ENCODE results near the gene KIF3C. TPM values are rescaled to one million over a fixed set of nuclear protein-coding genes. Genes with fewer than 3 reads are reported as not detected.

Gene KIF3C
- total and polyA plus RNA-seq, 9 of the 15 experiments (the other 6 are each of a cell fraction or from before 2014, with no cell fraction given) = 0.69 to 6.7 (median 3.3) TPM

DNA sequence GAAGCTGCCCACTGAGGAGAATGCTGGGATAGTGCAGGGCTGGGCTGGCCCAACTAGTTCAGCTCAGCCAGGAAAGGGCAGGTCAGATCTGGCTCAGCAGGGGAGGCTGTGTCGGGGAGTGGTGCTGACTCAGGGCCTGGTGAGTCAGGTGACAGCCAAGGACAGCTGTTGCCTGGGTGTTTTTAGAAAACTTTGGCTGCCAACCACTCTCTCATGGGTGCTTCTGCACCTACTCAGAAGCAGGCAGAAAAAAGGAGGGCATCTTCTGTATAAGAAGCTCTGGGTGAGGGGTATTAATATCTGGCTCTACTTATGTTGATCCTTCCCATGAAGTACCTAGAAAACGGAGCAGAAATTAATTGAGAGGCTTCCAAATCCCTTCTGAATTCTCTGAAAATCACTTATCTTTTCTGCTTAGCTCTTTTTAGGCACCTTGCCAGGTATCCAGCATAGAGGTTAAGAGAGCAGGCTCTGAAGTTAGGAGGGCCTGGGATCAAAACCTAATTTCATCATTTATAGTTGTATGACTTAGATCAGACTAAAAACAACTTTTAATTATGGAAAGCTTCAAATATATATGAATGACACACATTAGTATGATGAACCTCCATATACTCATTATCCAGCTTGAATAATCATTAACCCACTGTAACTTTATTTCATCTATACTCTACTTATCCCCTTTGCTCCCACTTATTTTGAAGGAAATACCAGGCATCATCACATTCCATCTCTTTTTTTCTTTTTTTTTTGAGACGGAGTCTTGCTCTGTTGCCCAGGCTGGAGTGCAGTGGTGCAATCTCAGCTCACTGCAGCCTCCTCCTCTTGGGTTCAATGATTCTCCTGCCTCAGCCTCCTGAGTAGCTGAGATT lies 36.1 kb upstream of the KIF3C start:
- H3K9ac ChIP-seq (ENCODE audit: insufficient read depth in 1 of 2, low read depth in 2 of 2, low read length in 2 of 2) = peak overlapping the region in 1 of 2 experiments; percentile 46; a peak in 1 of 4 replicates
- peak; percentile 78 to 86 (median 82) for DNase-seq (ENCODE audit: extremely low read depth in 1 of 4, low spot score in 3 of 4)
- FAIRE-seq = peak; percentile 92
- POLR2A ChIA-PET = interaction anchor here (0.7 to 2.8 kb wide), 5 partner anchors 8 to 52 kb away, joined by 3 to 19 read pairs (median 3); partner anchors contain the start of gene RAB10
- ATAC-seq = peak; percentile 100
- no peaks in the 10 kb centered on the region for H3K9me3 ChIP-seq (replicated peaks; ENCODE audit: control insufficient read depth, insufficient read depth, low read depth, low read length)
- no TSS peak for BruUV-seq (replicated peaks)
- no peaks in the 10 kb centered on the region for H3K36me3 ChIP-seq (ENCODE audit: control insufficient read depth, insufficient read depth, low read length)
- H4K20me1 ChIP-seq (replicated peaks; ENCODE audit: control insufficient read depth, insufficient read depth, low read length) = no peaks in the 10 kb centered on the region
- intact Hi-C loops (cut with micrococcal nuclease) (no loop called here), in situ Hi-C loops (cut with MboI) (no loop called here)
- WGBS (ENCODE audit: insufficient coverage, low coverage, missing lambda C conversion rate) = 13% methylated on average over 3 of the region's 3 CpGs
- H3K79me2 ChIP-seq (ENCODE audit: control insufficient read depth, insufficient read depth, low read length) = no peaks in the 10 kb centered on the region
- peaks cover 10 to 16% of the 10 kb centered on the region in 2 experiments; a peak in 4 of 5 replicates for H3K4me1 ChIP-seq (replicated peaks in 1 of 2; ENCODE audit: control insufficient read depth in 2 of 2, insufficient read depth in 2 of 2, low read length in 2 of 2)
- peak overlapping the region; percentile 28; the same call in 1 of the 2 replicates for H3K4me2 ChIP-seq (ENCODE audit: insufficient read depth, low read length)
- CTCF ChIA-PET (ENCODE audit: low intra/inter-chr PET ratio) = no interaction called here
- peak overlapping the region; percentile 41; the same call in 1 of the 3 replicates for H3K27ac ChIP-seq (ENCODE audit: extremely low read depth, low read depth, low read length)
- no peak overlapping the region for H3K4me3 ChIP-seq
- H3K9me1 ChIP-seq (ENCODE audit: control insufficient read depth, insufficient read depth, low read length) = no peaks in the 10 kb centered on the region
- 0 out of 2 replicates have a peak overlapping the region, but pooled peaks have one; percentile 6 for H2AFZ ChIP-seq (ENCODE audit: low read depth, low read length)
- H3K27me3 ChIP-seq (ENCODE audit: control insufficient read depth in 2 of 2, insufficient read depth in 2 of 2, low read length in 2 of 2) = no peaks in the 10 kb centered on the region
- TF ChIP-seq, protein P1, sequence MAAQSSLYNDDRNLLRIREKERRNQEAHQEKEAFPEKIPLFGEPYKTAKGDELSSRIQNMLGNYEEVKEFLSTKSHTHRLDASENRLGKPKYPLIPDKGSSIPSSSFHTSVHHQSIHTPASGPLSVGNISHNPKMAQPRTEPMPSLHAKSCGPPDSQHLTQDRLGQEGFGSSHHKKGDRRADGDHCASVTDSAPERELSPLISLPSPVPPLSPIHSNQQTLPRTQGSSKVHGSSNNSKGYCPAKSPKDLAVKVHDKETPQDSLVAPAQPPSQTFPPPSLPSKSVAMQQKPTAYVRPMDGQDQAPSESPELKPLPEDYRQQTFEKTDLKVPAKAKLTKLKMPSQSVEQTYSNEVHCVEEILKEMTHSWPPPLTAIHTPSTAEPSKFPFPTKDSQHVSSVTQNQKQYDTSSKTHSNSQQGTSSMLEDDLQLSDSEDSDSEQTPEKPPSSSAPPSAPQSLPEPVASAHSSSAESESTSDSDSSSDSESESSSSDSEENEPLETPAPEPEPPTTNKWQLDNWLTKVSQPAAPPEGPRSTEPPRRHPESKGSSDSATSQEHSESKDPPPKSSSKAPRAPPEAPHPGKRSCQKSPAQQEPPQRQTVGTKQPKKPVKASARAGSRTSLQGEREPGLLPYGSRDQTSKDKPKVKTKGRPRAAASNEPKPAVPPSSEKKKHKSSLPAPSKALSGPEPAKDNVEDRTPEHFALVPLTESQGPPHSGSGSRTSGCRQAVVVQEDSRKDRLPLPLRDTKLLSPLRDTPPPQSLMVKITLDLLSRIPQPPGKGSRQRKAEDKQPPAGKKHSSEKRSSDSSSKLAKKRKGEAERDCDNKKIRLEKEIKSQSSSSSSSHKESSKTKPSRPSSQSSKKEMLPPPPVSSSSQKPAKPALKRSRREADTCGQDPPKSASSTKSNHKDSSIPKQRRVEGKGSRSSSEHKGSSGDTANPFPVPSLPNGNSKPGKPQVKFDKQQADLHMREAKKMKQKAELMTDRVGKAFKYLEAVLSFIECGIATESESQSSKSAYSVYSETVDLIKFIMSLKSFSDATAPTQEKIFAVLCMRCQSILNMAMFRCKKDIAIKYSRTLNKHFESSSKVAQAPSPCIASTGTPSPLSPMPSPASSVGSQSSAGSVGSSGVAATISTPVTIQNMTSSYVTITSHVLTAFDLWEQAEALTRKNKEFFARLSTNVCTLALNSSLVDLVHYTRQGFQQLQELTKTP (IDR thresholded peaks at IDR 0.05; ENCODE audit: low read depth in 1 of 2, partially characterized antibody in 2 of 2) = peak in 1 of 2 experiments; percentile 29
- TF ChIP-seq ZNF384 (IDR thresholded peaks at IDR 0.05; ENCODE audit: low read depth, low read length) (no peak), HNRNPK (IDR thresholded peaks at IDR 0.05; ENCODE audit: low read depth, low read length, poor library complexity, severe bottlenecking) (no peak), RREB1 (CRISPR knock-in tag; IDR thresholded peaks at IDR 0.05) (no peak), TBL1XR1 (IDR thresholded peaks at IDR 0.05; ENCODE audit: low read length in 2 of 2) (0 out of 4 replicates have a peak, but pooled peaks of 1 of the 2 experiments have one; percentile 37)
- TF ChIP-seq, protein P2, sequence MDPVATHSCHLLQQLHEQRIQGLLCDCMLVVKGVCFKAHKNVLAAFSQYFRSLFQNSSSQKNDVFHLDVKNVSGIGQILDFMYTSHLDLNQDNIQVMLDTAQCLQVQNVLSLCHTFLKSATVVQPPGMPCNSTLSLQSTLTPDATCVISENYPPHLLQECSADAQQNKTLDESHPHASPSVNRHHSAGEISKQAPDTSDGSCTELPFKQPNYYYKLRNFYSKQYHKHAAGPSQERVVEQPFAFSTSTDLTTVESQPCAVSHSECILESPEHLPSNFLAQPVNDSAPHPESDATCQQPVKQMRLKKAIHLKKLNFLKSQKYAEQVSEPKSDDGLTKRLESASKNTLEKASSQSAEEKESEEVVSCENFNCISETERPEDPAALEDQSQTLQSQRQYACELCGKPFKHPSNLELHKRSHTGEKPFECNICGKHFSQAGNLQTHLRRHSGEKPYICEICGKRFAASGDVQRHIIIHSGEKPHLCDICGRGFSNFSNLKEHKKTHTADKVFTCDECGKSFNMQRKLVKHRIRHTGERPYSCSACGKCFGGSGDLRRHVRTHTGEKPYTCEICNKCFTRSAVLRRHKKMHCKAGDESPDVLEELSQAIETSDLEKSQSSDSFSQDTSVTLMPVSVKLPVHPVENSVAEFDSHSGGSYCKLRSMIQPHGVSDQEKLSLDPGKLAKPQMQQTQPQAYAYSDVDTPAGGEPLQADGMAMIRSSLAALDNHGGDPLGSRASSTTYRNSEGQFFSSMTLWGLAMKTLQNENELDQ (CRISPR knock-in tag; IDR thresholded peaks at IDR 0.05; ENCODE audit: borderline replicate concordance) = no peak
